GM10847 (cell line): ENCODE results near the gene GCGR.

Experiments
- POLR2A ChIP-seq: IDR thresholded peaks from 2 replicates; pipeline ENCODE4 v1.6.1; 2011; ENCODE audit not compliant: insufficient read length; ENCODE audit errors: extremely low read depth

The GCGR gene

DNA sequence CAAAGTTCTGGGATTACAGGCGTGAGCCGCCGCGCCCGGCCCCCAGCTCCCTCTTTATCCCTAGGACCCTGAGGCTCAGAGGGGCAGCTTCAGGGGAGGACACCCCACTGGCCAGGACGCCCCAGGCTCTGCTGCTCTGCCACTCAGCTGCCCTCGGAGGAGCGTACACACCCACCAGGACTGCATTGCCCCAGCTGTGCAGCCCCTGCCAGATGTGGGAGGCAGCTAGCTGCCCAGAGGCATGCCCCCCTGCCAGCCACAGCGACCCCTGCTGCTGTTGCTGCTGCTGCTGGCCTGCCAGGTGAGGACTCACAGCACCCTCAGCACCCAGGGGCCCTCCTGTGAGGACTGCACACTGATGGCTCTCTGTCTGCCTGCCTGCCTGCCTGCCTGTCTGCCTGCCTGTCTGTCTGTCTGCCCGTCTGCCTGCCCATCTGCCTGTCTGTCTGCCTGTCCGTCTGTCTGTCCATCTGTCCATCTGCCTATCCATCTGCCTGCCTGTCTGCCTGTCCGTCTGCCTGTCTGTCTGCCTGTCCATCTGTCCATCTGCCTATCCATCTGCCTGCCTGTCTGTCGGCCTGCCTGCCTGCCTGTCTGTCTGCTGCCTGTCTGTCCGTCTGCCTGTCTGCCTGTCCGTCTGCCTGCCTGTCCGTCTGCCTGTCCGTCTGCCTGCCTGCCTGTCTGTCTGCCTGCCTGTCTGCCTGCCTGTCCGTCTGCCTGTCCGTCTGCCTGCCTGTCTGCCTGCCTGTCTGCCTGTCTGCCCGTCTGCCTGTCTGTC is 5.0 kb downstream of the GCGR start:
- TF ChIP-seq POLR2A = no peak

DNA sequence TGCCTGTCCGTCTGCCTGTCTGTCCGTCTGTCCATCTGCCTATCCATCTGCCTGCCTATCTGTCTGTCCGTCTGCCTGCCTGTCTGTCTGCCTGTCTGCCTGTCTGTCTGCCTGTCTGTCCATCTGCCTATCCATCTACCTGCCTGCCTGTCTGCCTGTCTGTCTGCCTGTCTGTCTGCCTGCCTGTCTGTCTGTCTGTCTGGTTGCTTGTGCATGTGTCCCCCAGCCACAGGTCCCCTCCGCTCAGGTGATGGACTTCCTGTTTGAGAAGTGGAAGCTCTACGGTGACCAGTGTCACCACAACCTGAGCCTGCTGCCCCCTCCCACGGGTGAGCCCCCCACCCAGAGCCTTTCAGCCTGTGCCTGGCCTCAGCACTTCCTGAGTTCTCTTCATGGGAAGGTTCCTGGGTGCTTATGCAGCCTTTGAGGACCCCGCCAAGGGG is 5.6 kb downstream of the GCGR start:
- TF ChIP-seq POLR2A = no peak

DNA sequence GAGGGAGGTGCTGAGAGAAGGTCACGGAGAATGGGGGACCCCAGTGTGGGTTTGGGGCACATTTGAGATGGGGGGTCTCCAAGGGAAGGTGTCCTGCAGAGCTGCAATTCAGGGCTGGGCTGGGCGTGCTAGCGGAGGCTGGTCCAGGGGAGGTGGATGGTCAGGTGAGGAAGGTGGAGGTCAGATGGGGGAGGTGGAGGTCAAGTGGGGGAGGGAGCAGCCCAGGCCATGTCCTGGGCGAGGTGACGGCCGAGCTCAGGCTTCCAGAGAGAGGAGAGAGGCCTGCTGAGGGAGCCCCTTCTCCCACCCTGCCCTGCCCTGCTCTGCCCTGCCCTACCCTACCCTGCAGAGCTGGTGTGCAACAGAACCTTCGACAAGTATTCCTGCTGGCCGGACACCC is 6.5 kb downstream of the GCGR start:
- no peak for TF ChIP-seq POLR2A

DNA sequence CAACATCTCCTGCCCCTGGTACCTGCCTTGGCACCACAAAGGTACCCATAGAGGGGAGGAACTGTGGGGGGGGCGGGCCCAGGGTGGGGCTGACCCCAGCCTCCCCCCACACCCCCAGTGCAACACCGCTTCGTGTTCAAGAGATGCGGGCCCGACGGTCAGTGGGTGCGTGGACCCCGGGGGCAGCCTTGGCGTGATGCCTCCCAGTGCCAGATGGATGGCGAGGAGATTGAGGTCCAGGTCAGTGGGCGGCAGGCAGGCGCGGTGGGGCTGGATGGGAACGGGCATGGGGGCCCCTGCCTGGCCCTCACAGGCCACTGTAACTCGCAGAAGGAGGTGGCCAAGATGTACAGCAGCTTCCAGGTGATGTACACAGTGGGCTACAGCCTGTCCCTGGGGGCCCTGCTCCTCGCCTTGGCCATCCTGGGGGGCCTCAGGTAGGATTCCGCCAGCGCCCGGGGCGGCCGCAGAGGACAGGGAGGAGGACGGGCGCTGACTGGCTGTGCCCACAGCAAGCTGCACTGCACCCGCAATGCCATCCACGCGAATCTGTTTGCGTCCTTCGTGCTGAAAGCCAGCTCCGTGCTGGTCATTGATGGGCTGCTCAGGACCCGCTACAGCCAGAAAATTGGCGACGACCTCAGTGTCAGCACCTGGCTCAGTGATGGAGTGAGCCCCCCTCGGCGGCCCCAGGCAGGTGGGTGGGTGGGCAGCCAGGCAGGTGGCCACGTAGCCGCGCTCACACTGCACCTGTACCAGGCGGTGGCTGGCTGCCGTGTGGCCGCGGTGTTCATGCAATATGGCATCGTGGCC is 7.1 kb downstream of the GCGR start:
- no peak for TF ChIP-seq POLR2A

DNA sequence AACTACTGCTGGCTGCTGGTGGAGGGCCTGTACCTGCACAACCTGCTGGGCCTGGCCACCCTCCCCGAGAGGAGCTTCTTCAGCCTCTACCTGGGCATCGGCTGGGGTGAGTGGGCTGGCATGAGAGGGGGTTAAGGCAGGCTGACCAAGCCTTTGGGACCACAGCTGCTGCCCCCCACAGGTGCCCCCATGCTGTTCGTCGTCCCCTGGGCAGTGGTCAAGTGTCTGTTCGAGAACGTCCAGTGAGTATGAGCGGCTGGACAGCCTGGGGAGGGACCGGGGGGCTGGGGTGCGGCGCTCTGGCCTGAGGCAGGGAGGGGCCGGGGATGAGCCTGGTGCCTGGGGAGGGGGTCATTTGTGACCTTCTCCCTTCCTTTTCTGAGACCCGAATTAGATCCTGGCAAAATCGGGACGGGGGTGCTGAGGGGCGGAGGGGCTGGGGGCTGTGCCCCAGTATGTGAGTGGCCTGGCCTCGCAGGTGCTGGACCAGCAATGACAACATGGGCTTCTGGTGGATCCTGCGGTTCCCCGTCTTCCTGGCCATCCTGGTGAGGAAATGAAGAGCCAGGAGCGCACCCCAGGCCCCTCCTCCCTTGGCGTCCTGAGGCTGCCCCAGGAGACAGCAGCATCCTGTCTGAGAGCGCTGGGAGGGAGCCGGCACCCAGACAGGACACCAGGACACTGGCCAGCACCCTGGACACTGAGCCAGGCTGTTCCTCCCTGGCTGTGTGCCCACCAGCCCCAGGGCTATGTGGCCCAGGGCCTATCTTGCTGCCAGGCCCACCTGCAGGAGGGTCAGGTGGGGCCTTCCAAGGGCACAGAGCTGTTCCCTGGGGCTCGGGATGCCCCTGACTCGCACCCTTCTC is 8.0 kb downstream of the GCGR start:
- TF ChIP-seq POLR2A = no peak

DNA sequence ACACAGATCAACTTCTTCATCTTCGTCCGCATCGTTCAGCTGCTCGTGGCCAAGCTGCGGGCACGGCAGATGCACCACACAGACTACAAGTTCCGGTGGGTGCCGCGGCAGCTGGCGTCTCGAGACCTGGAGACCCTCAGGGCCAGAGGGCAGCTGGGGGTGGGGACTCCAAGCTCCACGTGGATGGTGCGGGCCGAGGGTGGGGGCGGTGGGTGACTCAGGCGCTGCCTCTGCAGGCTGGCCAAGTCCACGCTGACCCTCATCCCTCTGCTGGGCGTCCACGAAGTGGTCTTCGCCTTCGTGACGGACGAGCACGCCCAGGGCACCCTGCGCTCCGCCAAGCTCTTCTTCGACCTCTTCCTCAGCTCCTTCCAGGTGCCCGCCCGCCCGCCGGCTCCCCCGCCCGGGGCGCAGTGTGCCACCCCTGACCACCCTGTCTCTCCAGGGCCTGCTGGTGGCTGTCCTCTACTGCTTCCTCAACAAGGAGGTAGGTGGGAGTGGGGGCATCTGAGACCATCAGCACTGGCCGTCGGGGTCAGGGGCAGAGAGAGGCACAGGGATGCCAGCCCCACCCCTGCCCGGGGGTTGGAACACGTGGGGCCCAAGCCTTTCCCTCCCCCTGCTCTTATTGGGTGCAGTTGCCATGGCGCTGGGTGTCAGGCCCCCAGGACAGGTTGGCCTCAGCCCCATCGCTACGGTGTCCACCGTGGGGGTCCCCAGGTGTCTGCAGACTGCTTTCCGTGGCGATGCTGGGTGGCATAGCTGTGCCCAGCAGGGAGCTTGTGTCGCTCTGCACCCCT is 8.8 kb downstream of the GCGR start:
- no peak for TF ChIP-seq POLR2A

DNA sequence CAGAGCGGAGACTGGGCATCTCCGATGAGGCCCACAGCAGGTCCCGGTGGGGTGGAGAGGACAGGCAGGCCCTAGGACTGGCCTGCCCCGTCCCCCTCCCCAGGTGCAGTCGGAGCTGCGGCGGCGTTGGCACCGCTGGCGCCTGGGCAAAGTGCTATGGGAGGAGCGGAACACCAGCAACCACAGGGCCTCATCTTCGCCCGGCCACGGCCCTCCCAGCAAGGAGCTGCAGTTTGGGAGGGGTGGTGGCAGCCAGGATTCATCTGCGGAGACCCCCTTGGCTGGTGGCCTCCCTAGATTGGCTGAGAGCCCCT is 9.4 kb downstream of the GCGR start:
- no peak for TF ChIP-seq POLR2A

DNA sequence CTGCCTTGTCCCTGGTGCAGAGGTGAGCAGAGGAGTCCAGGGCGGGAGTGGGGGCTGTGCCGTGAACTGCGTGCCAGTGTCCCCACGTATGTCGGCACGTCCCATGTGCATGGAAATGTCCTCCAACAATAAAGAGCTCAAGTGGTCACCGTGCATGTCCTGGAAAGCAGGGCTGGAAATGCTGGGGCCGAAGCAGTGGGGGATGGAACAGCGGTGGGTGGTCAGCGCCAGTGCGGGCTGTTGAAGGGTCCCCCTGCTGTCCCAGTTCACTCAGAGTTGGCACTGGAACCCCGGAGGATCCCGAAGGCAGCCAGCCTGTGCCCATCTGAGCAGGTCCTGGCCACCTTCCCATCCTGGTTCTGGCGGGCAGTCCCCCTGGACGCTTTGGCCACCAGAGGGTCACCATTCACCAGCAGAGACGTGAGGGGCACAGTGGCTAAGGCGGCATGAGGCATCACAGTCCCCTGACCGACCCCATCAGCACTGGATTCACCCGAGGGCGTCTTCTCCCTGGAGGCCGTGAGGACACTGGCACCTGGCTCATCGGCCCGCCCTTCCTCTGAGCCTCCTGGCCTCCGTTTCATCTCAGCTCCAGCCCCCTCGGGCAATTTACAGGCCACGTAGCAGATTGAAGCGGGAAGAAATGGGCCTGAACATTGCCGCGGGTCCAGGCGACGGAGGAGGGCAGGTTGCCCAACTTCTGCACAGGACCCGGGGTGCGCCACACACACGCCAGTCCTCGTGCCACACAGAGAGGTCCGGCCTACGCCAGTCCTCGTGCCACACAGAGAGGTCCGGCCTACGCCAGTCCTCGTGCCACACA is 10.1 kb downstream of the GCGR start:
- no peak for TF ChIP-seq POLR2A

DNA sequence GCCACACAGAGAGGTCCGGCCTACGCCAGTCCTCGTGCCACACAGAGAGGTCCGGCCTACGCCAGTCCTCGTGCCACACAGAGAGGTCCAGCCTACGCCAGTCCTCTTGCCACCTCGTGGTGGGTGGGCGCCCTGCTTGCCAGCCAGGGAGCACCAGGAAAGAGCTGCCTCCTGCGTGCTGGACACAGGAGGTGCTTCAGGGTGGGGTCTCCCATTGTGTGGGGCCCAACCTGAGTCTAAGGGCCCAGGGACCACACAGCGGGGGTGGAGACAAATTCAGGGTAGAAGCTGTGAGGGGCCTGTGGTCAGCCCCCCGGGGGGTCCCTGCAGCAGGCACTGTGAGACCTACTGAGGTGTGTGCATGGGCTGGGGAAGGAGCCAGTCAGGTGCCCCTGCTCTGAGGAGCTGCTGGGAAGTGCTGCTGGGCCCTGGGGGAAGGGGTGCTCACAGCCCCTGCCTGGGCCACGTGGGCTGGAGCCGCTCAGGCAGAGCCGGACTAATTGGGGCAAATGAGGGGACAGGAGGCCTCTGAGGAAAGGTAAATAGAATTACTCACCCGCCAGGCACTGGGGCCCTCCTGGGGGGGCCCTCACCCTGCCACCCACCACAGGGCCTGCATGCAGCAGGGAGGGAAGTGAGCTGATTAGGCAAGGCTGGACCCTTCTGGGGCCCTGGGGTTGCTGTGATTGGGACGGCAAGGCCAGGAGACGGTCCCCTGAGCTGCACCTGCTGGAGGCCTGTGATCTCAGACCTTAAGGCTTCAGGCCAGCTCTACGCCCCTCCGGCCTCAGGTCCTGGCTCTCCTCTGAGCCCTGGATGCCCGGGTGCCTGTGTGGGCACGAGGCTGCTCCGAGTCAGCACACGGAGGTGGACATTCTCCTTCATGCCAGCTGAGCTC is 11.0 kb downstream of the GCGR start:
- TF ChIP-seq POLR2A = no peak

DNA sequence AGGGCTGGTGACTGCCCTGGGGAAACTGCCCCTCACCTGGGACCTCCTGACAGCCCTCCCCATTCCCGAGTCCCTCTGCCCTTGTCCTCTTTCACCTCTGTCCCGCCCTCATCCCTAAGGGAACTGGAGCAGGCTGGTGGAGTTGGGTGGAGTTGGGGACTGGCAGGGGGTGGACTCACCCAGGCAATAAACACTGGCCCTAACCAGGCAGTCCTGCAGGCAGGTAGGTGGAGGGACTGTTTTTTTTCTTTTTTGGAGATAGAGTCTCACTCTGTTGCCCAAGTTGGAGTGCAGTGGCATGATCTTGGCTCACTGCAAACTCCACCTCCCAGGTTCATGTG is 11.7 kb downstream of the GCGR start:
- TF ChIP-seq POLR2A = no peak

DNA sequence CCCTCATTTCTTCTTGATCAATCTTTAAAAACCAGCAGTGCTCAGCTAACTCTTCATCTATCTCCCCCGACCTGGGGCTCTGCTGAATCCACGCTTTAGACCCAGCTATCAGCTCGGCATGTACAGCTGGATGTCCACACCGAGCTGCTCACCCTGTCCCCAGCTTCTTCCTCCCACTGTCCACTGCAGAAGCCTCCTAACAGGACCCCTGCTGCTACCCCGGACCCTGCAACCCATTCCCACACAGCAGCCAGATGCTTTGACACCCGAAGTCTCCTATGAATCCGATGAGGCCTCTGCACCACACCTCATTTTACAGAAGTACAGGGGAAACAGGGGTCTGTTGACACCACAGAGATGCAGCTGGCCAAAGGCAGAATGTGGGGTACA is 13.8 kb downstream of the GCGR start:
- TF ChIP-seq POLR2A = no peak

DNA sequence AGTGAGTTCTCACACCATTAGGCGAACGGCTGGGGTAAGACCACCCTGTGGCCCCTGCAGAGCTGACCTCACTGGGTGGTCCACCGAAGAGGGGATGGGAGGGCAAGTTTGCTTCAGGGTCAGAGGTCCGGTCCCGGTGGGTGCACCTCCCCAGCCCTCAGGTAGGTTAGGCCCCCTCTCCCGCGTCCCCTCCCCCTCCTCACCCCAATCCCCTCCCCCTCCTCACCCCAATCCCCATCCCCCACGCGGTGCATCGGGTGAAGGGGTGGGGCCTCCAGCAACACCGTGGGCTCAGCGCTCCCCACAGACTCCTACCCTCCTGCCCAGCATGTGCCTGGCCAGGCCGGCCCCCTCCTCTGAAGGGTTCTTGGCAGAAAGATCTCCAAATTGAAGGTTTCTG is 15.8 kb downstream of the GCGR start:
- no peak for TF ChIP-seq POLR2A

DNA sequence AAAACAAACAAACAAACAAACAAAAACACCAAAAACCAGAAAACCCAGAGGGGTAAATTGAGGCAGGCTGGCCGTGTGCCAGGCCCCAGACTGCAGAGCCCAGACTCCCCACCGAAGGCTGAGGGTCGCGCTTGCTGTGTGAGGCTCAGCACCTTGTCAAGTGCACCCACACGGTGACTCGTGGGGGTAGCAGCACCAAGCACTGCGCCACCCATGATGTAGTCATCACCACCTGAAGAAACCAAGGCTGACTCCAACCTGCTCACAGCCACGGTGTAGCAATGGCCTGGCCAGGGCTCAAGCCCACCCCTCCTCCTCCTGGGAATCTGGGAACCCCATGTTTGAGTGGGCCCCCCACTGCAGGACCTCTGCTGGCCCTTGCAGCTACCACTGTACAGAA is 17.2 kb downstream of the GCGR start:
- no peak for TF ChIP-seq POLR2A
